Mammary epithelial cell (primary cell): ENCODE data around the gene USP15.

ENCODE experiments used
- EZH2 ChIP-seq: IDR thresholded peaks from 2 replicates; pipeline ENCODE4 v1.6.1; 2012; ENCODE audit warnings: low read length, inconsistent platforms, borderline replicate concordance
- TF ChIP-seq, protein P1 (sequence below), 2 donors: IDR thresholded peaks in 1 of 2; conservative IDR thresholded peaks in 1 of 2; 2 replicates each; pipeline ENCODE4 v1.5.1; 2011 to 2012; ENCODE audit warnings: inconsistent platforms in 2 of 2, low read length in 2 of 2, mild to moderate bottlenecking in 2 of 2, control low read depth in 1 of 2, low read depth in 1 of 2; ENCODE audit not compliant: insufficient read depth in 1 of 2; ENCODE audit errors: extremely low read depth in 1 of 2

DNA sequence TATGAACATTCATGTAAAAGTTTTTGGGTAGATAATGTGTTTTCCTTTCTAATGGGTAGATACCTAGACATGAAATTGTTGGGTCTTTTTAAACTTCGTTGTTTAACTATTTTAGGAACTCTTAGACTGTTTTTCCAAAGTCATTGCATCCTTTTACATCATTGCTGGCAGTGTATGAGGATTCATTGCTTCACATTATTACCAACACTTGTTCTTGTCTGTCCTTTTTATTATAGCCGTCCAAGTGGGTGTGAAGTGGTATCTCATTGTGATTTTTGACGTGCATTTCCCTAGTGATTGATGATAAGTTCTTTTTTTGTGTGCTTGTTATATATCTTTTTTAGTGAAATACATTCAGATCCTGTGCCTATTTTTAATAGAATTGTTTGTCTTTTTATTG is 39.4 kb downstream of the USP15 start:
- TF ChIP-seq, protein P1, sequence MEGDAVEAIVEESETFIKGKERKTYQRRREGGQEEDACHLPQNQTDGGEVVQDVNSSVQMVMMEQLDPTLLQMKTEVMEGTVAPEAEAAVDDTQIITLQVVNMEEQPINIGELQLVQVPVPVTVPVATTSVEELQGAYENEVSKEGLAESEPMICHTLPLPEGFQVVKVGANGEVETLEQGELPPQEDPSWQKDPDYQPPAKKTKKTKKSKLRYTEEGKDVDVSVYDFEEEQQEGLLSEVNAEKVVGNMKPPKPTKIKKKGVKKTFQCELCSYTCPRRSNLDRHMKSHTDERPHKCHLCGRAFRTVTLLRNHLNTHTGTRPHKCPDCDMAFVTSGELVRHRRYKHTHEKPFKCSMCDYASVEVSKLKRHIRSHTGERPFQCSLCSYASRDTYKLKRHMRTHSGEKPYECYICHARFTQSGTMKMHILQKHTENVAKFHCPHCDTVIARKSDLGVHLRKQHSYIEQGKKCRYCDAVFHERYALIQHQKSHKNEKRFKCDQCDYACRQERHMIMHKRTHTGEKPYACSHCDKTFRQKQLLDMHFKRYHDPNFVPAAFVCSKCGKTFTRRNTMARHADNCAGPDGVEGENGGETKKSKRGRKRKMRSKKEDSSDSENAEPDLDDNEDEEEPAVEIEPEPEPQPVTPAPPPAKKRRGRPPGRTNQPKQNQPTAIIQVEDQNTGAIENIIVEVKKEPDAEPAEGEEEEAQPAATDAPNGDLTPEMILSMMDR (conservative IDR thresholded peaks at IDR 0.05 in 1 of 2, IDR thresholded peaks at IDR 0.05 in 1 of 2; ENCODE audit: extremely low read depth in 1 of 2, insufficient read depth in 1 of 2, low read depth in 1 of 2, low read length in 2 of 2), result no peak
- no peak for TF ChIP-seq EZH2
